GM12864 (cell line): Measurements from ENCODE around the gene GOT2.
"Not testable (repeated sequence)": the region's sequence is repeated elsewhere in the genome, so short reads cannot be mapped to it uniquely, and the experiment has no call there.

Experiments used
- DNase-seq: peaks from one replicate; pipeline ENCODE4 v3.0.0-alpha.2; 2011; ENCODE audit warnings: low read depth
- H3K4me3 ChIP-seq: 2 replicates; pipeline ENCODE4 v1.5.1; 2011; ENCODE audit warnings: mild to moderate bottlenecking, low read depth, low read length, control low read depth
- TF ChIP-seq, protein P1 (sequence below): IDR thresholded peaks from 2 replicates; pipeline ENCODE4 v1.5.1; 2011; ENCODE audit warnings: low read depth, mild to moderate bottlenecking, moderate library complexity, low read length, control low read depth, inconsistent platforms; ENCODE audit errors: missing control alignments

GOT2 gene

GRCh38 chr16:58670177-58670576 is 63.9 kb downstream of the GOT2 start:
- no peak overlapping the region for H3K4me3 ChIP-seq
- TF ChIP-seq, protein P1, sequence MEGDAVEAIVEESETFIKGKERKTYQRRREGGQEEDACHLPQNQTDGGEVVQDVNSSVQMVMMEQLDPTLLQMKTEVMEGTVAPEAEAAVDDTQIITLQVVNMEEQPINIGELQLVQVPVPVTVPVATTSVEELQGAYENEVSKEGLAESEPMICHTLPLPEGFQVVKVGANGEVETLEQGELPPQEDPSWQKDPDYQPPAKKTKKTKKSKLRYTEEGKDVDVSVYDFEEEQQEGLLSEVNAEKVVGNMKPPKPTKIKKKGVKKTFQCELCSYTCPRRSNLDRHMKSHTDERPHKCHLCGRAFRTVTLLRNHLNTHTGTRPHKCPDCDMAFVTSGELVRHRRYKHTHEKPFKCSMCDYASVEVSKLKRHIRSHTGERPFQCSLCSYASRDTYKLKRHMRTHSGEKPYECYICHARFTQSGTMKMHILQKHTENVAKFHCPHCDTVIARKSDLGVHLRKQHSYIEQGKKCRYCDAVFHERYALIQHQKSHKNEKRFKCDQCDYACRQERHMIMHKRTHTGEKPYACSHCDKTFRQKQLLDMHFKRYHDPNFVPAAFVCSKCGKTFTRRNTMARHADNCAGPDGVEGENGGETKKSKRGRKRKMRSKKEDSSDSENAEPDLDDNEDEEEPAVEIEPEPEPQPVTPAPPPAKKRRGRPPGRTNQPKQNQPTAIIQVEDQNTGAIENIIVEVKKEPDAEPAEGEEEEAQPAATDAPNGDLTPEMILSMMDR, result no peak
- DNase-seq, result no peak

DNA sequence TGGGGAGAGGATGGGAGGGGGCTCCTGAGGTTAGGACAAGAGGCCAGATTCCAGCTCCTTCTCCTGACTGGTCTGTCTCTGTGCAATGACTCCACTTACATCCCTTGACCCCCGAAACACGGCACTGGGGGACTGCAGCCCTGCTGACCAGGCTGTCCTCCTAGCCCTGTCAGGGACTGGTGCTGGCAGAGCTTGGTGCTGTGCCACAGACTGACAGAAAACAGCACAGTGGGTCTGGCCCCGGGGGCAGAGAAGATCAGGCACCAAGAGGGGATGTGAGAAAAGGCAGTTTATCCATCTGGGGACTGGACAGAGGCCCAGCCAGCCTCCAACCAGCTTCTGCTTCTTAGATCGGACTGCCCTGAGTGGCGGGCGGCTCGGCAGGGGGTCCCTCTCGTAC is 68.9 kb downstream of the GOT2 start:
- TF ChIP-seq, protein P1, result no peak
- H3K4me3 ChIP-seq, result no peak overlapping the region
- no peak for DNase-seq

DNA sequence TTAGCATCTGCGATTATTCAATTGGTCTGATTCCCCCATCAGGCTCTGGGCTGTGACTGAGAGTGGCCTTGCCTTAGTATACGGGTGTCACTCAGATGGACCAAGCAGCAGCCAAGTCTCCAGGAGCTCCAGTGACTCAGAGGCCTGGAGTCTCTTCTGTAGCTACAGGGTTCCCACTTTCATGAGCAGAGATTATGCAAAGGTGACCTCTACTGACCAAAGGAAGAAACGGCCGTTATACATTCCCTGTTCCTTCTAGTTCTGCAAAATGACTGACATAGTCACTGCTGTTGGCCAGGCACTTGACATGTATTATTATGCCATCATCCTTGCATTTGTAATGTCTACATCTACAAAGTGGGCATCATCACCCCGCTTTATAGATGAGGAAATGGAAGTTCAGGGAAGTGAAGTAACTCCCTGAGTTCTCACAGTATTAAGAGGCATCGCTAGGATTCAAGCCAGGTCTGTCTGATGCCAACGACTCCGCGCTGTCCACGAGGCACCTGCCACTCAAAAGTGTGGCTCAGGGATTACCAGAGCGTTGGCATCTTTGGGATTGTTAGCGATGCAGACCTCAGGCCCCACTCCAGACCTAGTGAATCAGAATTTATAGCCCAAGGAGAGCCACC is 72.8 kb downstream of the GOT2 start:
- no peak overlapping the region for H3K4me3 ChIP-seq
- TF ChIP-seq, protein P1, result peak; percentile 69
- DNase-seq, result no peak

DNA sequence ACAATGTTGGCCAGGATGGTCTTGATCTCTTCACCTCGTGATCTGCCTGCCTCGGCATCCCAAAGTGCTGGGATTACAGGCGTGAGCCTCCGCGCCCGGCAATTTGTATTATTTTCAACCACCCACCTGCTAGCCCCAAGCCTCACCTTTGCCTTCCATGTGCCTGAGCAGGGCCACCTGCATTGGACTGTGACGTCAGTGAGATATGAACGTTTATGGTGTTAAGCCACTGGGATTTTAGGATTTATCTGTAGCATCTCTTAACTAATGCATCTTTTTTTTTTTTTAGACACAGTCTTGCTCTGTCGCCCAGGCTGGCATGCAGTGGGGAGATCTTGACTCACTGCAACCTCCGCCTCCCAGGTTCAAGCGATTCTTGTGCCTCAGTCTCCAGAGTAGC is 74.2 kb downstream of the GOT2 start:
- DNase-seq, H3K4me3 ChIP-seq: not testable (repeated sequence)

- TF ChIP-seq, protein P1, result no peak
- DNase-seq, result no peak
- H3K4me3 ChIP-seq, result no peak overlapping the region
These were observed 75.3 kb downstream of the GOT2 start for GRCh38 chr16:58658796-58659211.
